Measurements from ENCODE around the gene NFATC1.

Gene NFATC1

DNA sequence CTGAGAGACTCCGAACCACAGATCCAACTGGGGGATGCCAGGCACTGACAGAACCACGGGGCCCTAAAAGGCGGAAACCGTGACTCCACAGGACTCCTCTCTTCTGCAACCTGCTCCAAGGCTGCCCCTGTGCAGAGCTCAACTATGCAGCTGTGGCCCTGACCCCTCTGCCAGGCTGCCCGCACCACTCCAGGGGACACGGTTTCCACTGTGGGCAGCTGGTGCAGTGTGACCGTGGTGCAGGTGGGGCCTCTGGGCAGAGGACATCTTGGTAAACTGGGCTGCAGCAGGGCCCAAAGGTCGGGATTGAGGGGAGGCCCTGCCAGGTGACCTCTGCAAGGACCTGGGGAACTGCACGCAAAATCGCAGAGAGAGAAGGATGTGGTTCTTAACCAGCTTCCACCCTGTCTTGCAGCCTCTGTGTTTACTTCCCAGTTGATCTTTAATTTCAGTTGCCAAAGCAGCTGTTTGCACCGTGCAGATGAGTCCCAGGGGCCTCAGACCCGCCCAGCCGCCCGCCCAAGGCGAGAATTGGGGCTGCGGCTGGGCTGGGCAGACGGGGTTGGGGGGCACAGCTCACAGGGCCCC lies 179.3 kb downstream of the NFATC1 start:
- no peak for DNase-seq (ENCODE audit: low spot score)

- DNase-seq (ENCODE audit: low spot score): peak; percentile 59
Measured at GRCh38 chr18:79575891-79576685, 180.4 kb downstream of the NFATC1 start.

- DNase-seq (ENCODE audit: low spot score): no peak
Measured at GRCh38 chr18:79576686-79577351, 181.1 kb downstream of the NFATC1 start.

- DNase-seq (ENCODE audit: low spot score): no peak
Measured at GRCh38 chr18:79577451-79578395, 182.0 kb downstream of the NFATC1 start.

DNA sequence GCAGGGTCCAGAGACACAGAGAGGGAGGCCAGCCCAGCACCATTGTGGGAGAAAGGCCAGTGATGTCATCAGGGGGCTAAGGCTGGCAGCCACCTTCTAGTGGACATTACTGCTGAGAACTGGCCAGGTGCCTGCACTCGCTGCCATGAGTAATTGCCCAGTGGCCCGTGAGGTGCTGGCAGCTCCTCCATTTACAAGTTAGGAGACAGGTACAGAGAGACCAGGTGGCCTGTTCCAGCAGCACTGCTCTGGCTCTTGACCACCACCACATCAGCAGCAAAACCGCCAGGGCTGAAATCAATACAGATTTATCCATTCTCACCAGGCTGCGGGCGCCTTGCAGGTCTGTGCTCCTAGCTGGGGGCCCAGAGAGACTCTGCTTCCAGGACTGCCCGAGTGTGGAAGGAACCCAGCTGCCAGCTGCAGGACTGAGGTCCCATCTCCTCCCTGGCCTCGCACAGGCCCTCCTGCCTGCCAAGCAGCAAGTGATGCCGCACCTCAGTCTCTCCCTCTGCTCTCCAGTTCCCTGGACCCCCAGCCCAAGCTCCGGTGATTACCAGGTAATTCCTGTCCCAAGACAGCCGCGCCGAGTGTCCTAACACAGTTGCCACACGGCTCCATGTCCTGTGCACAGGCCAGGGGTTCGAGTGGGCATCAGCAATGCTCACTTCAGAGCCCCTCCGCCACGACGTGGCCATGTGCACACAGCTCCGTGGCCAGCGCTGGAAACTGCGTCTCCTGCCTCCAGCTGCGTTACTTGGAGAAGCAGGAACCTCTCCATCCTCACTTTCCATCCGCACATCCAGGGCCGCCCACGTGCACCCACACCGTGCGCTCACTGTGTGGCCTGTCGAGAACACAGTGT lies 182.9 kb downstream of the NFATC1 start:
- no peak for DNase-seq (ENCODE audit: low spot score)

All from AG08396 (cell line).